NCI-H69 (cell line): ENCODE data around the gene SIGLEC8.

Experiments
- DNase-seq: peaks from one replicate; lab custom pipeline; 2025; lab: John Stamatoyannopoulos, UW

Gene SIGLEC8

GRCh38 chr19:51402117-51402516 is 56.1 kb downstream of the SIGLEC8 start:
- DNase-seq = no peak
